Endodermal cell (in vitro differentiated cells): ENCODE measurements around the gene NCAM2. TPM values are rescaled to one million over a fixed set of nuclear protein-coding genes. Genes with fewer than 3 reads are reported as not detected.

Source experiments
- DNase-seq: peaks from one replicate; pipeline ENCODE4 v3.0.0-alpha.2; 2017
- H3K27ac ChIP-seq: 2 replicates; pipeline ENCODE4 v1.5.1; 2013; ENCODE audit warnings: mild to moderate bottlenecking, low read depth, low read length, moderate library complexity
- H3K27me3 ChIP-seq: 2 replicates; pipeline ENCODE4 v1.6.1; 2013; ENCODE audit warnings: mild to moderate bottlenecking, low read length, moderate library complexity; ENCODE audit not compliant: insufficient read depth, control insufficient read depth, poor library complexity, severe bottlenecking
- H3K36me3 ChIP-seq: 2 replicates; pipeline ENCODE4 v1.7.0; 2013; ENCODE audit warnings: mild to moderate bottlenecking, low read length, moderate library complexity; ENCODE audit not compliant: control insufficient read depth, insufficient read depth
- H3K4me1 ChIP-seq: one replicate; pipeline ENCODE4 v1.7.0; 2013; ENCODE audit warnings: low read length; ENCODE audit not compliant: control insufficient read depth, insufficient read depth
- H3K4me3 ChIP-seq: 2 replicates; pipeline ENCODE4 v1.5.1; 2013; ENCODE audit warnings: mild to moderate bottlenecking, low read length, moderate library complexity
- H3K9ac ChIP-seq: 2 replicates; pipeline ENCODE4 v1.6.1; 2013; ENCODE audit warnings: mild to moderate bottlenecking, low read length, moderate library complexity; ENCODE audit not compliant: poor library complexity, severe bottlenecking; ENCODE audit errors: extremely low read depth
- H3K9me3 ChIP-seq: 2 replicates; pipeline ENCODE4 v1.6.1; 2013; ENCODE audit warnings: mild to moderate bottlenecking, low read length, moderate library complexity; ENCODE audit not compliant: control insufficient read depth
- H3K27ac Mint-ChIP-seq: 2 replicates; pipeline ENCODE4 v1.8.0; 2020; ENCODE audit warnings: mixed read lengths
- H3K27me3 Mint-ChIP-seq: 2 replicates; pipeline ENCODE4 v1.8.0; 2021; ENCODE audit warnings: mild to moderate bottlenecking, mixed read lengths; ENCODE audit not compliant: insufficient read depth
- H3K36me3 Mint-ChIP-seq: 2 replicates; pipeline ENCODE4 v1.8.0; 2020; ENCODE audit warnings: low read depth, mixed read lengths
- H3K4me1 Mint-ChIP-seq: 2 replicates; pipeline ENCODE4 v1.8.0; 2020; ENCODE audit warnings: mixed read lengths
- H3K4me3 Mint-ChIP-seq: 2 replicates; pipeline ENCODE4 v1.8.0; 2020; ENCODE audit warnings: mild to moderate bottlenecking, moderate library complexity, mixed read lengths
- H3K9me3 Mint-ChIP-seq: 2 replicates; pipeline ENCODE4 v1.8.0; 2020; ENCODE audit warnings: mild to moderate bottlenecking, mixed read lengths
- WGBS, 2 experiments: methylation state at CpG; one replicate each; pipeline versions ENCODE4 v1.1.5 to v1.1.7; 2013; ENCODE audit warnings: missing lambda C conversion rate in 2 of 2, mixed read lengths in 1 of 2; ENCODE audit not compliant: insufficient coverage in 1 of 2, insufficient read length in 1 of 2; 5-methylcytosine and 5-hydroxymethylcytosine counted together
- total RNA-seq, 2 donors: library from RNA; stranded (reverse); fragmentation: NEBNext Ultra II Directional in 1 of 2; extraction: Animal tissue kit (Norgen Biotek cat#: 25700) in 1 of 2; gene quantifications; 2 replicates in 1 of 2; 3 replicates in 1 of 2; pipeline ENCODE4 v1.2.1, GENCODE V29; 2021
- TF ChIP-seq, protein P1 (sequence below): fragments of 200-600 bp; sonication (generic); conservative IDR thresholded peaks from 2 replicates; pipeline ENCODE4 v1.5.0; 2021; ENCODE audit warnings: antibody characterized with exemption, mild to moderate bottlenecking

Gene NCAM2
- total RNA-seq, 2 donors from 2014 or later, result 0.46 to 0.69 TPM

DNA sequence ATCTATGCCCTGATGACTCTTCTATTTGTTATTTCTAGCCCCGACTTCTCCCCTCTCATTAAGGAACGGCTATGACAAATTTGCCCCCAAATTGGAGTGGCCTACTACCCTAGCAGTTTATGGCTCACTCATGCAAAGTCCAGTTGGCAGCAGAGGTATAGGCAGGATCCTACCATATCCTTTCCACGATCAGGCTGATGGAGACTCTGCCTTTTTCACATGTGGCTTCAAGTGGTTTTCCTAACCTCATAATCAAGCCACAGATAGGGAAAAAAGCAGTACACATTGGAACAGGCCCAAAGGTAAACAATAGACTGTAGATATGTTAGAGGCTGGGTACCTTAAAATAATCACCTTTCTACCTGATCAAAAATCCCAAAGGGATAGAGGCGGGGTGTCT is 292.5 kb downstream of the NCAM2 start:
- TF ChIP-seq, protein P1, sequence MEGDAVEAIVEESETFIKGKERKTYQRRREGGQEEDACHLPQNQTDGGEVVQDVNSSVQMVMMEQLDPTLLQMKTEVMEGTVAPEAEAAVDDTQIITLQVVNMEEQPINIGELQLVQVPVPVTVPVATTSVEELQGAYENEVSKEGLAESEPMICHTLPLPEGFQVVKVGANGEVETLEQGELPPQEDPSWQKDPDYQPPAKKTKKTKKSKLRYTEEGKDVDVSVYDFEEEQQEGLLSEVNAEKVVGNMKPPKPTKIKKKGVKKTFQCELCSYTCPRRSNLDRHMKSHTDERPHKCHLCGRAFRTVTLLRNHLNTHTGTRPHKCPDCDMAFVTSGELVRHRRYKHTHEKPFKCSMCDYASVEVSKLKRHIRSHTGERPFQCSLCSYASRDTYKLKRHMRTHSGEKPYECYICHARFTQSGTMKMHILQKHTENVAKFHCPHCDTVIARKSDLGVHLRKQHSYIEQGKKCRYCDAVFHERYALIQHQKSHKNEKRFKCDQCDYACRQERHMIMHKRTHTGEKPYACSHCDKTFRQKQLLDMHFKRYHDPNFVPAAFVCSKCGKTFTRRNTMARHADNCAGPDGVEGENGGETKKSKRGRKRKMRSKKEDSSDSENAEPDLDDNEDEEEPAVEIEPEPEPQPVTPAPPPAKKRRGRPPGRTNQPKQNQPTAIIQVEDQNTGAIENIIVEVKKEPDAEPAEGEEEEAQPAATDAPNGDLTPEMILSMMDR, result no peak
- Histone ChIP-seq H3K9me3 (no peaks in the 10 kb centered on the region), H3K27ac (no peak overlapping the region), H3K4me3 (no peak overlapping the region), H3K36me3 (no peaks in the 10 kb centered on the region), H3K27me3 (no peaks in the 10 kb centered on the region), H3K9ac (no peak overlapping the region), H3K4me1 (no peaks in the 10 kb centered on the region)
- H3K4me3 Mint-ChIP-seq, result no peak overlapping the region
- no peak for DNase-seq
- 87 to 94% methylated on average over 2 to 4 of the region's 4 CpGs for WGBS, 2 experiments
- no peak overlapping the region for H3K27ac Mint-ChIP-seq
- no peaks in the 10 kb centered on the region for H3K4me1 Mint-ChIP-seq
- H3K9me3 Mint-ChIP-seq, result no peaks in the 10 kb centered on the region
- H3K36me3 Mint-ChIP-seq, result no peaks in the 10 kb centered on the region
- no peaks in the 10 kb centered on the region for H3K27me3 Mint-ChIP-seq

DNA sequence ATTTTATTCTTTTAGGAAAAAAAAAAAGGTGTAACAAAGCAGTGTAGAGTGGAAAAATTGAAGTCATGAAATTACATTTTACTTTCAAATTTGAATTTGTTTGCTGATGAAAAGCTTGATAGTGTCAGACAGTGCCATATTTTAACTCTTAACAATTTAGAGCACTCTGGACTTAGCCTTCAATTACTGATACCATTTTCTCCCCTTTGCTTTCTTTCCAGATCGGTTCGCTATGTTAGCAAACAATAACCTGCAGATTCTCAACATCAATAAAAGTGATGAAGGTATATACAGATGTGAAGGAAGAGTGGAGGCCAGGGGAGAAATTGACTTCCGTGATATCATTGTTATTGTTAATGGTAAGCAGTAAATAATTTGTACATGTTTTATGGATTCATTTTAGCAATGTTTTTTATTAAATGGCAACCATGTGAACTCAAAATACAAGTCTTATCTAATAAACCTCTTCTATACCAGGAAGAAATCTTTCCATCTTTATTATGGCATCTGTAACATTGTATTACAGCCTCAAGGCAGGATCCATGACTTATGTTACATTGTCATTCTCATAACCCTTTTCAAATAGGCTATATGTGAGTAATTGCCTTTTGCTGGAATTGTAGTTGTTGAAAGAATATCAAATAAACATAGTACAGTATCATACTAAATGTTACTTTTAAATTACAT is 293.8 kb downstream of the NCAM2 start:
- no peaks in the 10 kb centered on the region for H3K36me3 Mint-ChIP-seq
- no peak for DNase-seq
- Histone ChIP-seq H3K4me1 (no peaks in the 10 kb centered on the region), H3K4me3 (no peak overlapping the region), H3K9me3 (no peaks in the 10 kb centered on the region), H3K36me3 (no peaks in the 10 kb centered on the region), H3K9ac (no peak overlapping the region), H3K27me3 (no peaks in the 10 kb centered on the region), H3K27ac (no peak overlapping the region)
- no peaks in the 10 kb centered on the region for H3K9me3 Mint-ChIP-seq
- no peak overlapping the region for H3K27ac Mint-ChIP-seq
- no peaks in the 10 kb centered on the region for H3K4me1 Mint-ChIP-seq
- no peaks in the 10 kb centered on the region for H3K27me3 Mint-ChIP-seq
- WGBS, 2 experiments, result 86 to 100% methylated on average over 1 of the region's 3 CpGs
- TF ChIP-seq, protein P1, result no peak
- no peak overlapping the region for H3K4me3 Mint-ChIP-seq

DNA sequence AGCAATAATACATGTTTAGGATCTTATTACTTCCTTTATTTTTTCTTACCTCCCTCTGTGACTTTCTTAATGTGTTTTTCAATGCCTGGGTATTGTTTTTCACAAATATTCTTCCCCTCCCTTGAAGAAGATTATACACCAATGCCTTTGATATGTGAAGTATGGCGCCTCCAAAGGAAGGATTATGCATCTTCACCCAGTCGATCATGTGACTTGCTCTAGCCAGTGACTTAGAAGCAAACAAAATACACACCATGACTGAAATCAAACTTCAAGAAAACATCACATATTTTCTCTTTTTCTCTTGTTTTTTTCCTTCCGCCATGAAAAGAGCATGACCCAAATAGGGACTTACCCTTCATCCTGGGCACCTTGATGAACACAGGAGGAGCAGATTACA is 297.1 kb downstream of the NCAM2 start:
- Mint-ChIP-seq H3K4me3 (no peak overlapping the region), H3K4me1 (no peaks in the 10 kb centered on the region)
- WGBS, 2 experiments, result 95 to 100% methylated on average over 2 to 3 of the region's 3 CpGs

More for the DNA sequence above, 297.1 kb downstream of the NCAM2 start:
- no peaks in the 10 kb centered on the region for H3K27me3 ChIP-seq
- H3K27me3 Mint-ChIP-seq, result no peaks in the 10 kb centered on the region
- TF ChIP-seq, protein P1, result peak; percentile 27
- H3K36me3 Mint-ChIP-seq, result no peaks in the 10 kb centered on the region
- H3K27ac ChIP-seq, result no peak overlapping the region
- H3K27ac Mint-ChIP-seq, result no peak overlapping the region
- H3K4me1 ChIP-seq, result no peaks in the 10 kb centered on the region
- H3K9ac ChIP-seq, result no peak overlapping the region
- DNase-seq, result no peak
- no peaks in the 10 kb centered on the region for H3K9me3 ChIP-seq
- no peaks in the 10 kb centered on the region for H3K9me3 Mint-ChIP-seq
- H3K36me3 ChIP-seq, result no peaks in the 10 kb centered on the region
- no peak overlapping the region for H3K4me3 ChIP-seq
